Right atrium auricular region (tissue), 2 donors: ENCODE measurements around the gene STARD8. TPM values are rescaled to one million over a fixed set of nuclear protein-coding genes. Genes with fewer than 3 reads are reported as not detected.

ENCODE experiments used
- DNase-seq: peaks from one replicate; pipeline ENCODE4 v3.0.0-alpha.2; 2019; ENCODE audit warnings: low spot score
- H3K27ac ChIP-seq, 2 donors: fragments of 200-600 bp; sonication (generic); 1 replicate in 1 of 2; 2 replicates in 1 of 2; pipeline ENCODE4 v1.5.1; 2016 to 2019
- H3K27me3 ChIP-seq, 2 donors: fragments of 200-600 bp; sonication (generic); one replicate each; pipeline versions ENCODE4 v1.5.1 to v1.6.0; 2017 to 2019
- H3K36me3 ChIP-seq: fragments of 200-600 bp; sonication (generic); one replicate; pipeline ENCODE4 v1.5.1; 2016
- H3K4me1 ChIP-seq, 2 donors: fragments of 200-600 bp; sonication (generic); one replicate each; pipeline versions ENCODE4 v1.5.1 to v1.6.0; 2017 to 2019
- H3K4me3 ChIP-seq, 2 donors: fragments of 200-600 bp; sonication (generic); 1 replicate in 1 of 2; 2 replicates in 1 of 2; pipeline ENCODE4 v1.5.1; 2017 to 2019; ENCODE audit warnings: mild to moderate bottlenecking in 1 of 2, moderate library complexity in 1 of 2
- H3K9me3 ChIP-seq, 2 donors: fragments of 200-600 bp; sonication (generic); one replicate each; pipeline ENCODE4 v1.5.1; 2019
- total RNA-seq, 2 donors: library from RNA; depleted of rRNA; stranded (reverse); fragments of >200 nt; gene quantifications; one replicate each; pipeline ENCODE4 v1.1.0, GENCODE V29; 2016
- TF ChIP-seq, protein P1 (sequence below), 2 donors: fragments of 200-600 bp; sonication (generic); IDR thresholded peaks; one replicate each; pipeline ENCODE4 v1.5.1; 2019; ENCODE audit warnings: antibody characterized with exemption in 2 of 2

Gene STARD8
- total RNA-seq, 2 donors from 2014 or later, result 8.3 to 14.6 TPM

DNA sequence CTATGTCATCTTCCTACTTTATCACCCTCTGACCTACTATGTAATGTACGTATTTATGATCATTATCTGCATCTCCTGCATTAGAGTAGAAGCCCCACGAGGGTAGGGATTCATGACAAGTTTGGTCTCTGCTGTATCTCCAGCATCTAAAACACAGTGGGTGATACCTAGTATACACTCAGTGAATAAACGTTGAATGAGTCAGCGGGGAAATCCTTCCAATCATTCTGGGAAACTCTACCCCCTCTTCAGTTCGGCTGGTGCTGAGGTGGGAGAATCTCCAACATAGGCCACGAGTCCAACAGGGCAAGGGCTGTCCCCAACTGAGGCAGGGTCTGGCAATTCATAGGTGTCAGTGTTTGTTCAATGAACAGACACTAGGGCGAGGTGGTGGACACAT lies 106.9 kb downstream of the STARD8 start:
- H3K27ac ChIP-seq, result no peak overlapping the region
- no peak overlapping the region for H3K4me3 ChIP-seq

DNA sequence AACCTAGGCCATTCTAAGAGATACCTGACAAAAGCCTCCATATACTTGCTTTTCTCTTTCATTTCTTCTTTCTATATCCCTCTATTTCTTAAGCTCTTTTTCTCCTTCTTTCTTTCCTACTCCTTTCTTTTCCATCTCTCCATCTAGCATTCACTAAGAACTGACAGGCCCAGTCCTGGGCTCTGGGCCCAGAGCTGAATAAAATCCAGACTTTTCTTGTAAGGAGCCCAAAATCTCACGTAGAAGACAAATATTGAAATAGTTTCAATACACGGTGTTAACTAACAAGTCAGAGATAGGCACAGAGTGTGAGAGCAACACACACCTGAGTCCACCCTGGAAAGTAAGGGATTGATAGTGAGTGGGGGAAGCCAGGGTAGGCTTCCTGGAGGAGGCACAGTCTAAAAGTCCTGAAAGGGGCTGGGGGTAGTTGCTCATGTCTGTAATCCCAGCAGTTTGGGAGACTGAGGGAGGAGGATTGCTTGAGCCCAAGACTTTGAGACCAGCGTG lies 108.2 kb downstream of the STARD8 start:
- H3K4me3 ChIP-seq, result no peak overlapping the region
- H3K27me3 ChIP-seq, result no peaks in the 10 kb centered on the region
- H3K36me3 ChIP-seq, result no peaks in the 10 kb centered on the region
- TF ChIP-seq, protein P1, sequence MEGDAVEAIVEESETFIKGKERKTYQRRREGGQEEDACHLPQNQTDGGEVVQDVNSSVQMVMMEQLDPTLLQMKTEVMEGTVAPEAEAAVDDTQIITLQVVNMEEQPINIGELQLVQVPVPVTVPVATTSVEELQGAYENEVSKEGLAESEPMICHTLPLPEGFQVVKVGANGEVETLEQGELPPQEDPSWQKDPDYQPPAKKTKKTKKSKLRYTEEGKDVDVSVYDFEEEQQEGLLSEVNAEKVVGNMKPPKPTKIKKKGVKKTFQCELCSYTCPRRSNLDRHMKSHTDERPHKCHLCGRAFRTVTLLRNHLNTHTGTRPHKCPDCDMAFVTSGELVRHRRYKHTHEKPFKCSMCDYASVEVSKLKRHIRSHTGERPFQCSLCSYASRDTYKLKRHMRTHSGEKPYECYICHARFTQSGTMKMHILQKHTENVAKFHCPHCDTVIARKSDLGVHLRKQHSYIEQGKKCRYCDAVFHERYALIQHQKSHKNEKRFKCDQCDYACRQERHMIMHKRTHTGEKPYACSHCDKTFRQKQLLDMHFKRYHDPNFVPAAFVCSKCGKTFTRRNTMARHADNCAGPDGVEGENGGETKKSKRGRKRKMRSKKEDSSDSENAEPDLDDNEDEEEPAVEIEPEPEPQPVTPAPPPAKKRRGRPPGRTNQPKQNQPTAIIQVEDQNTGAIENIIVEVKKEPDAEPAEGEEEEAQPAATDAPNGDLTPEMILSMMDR (IDR thresholded peaks at IDR 0.05), result no peak
- peak; percentile 23 for DNase-seq
- no peaks in the 10 kb centered on the region for H3K4me1 ChIP-seq
- no peak overlapping the region for H3K27ac ChIP-seq
- H3K9me3 ChIP-seq, result no peaks in the 10 kb centered on the region

More for the DNA sequence above, 106.9 kb downstream of the STARD8 start:
- Histone ChIP-seq H3K9me3 (no peaks in the 10 kb centered on the region), H3K27me3 (no peaks in the 10 kb centered on the region), H3K4me1 (no peaks in the 10 kb centered on the region), H3K36me3 (no peaks in the 10 kb centered on the region)
- peak; percentile 26 for DNase-seq
- TF ChIP-seq, protein P1 (IDR thresholded peaks at IDR 0.05), result no peak

DNA sequence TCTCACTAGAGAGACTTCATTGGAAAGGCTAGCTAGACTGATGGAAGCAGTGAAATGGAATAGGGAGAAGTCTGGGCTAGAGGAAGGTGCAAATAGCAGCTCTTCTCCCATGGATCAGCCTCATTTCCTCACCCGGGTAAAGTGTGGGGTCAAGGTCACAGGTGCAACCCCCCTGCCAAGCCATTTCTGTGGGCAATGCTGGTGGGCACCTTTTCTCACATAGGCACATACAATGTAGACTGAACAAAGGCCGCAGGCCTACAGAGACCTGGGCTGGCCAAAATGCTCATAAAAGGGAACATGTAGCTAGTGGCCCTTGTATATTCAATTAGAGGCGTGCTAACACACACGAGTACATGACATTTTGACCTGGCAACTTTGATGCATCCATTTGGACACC lies 109.9 kb downstream of the STARD8 start:
- no peak overlapping the region for H3K4me3 ChIP-seq
- TF ChIP-seq, protein P1 (IDR thresholded peaks at IDR 0.05), result no peak
- H3K36me3 ChIP-seq, result no peaks in the 10 kb centered on the region
- peak; percentile 32 for DNase-seq
- no peaks in the 10 kb centered on the region for H3K4me1 ChIP-seq
- no peaks in the 10 kb centered on the region for H3K9me3 ChIP-seq
- H3K27ac ChIP-seq, result no peak overlapping the region
- no peaks in the 10 kb centered on the region for H3K27me3 ChIP-seq

DNA sequence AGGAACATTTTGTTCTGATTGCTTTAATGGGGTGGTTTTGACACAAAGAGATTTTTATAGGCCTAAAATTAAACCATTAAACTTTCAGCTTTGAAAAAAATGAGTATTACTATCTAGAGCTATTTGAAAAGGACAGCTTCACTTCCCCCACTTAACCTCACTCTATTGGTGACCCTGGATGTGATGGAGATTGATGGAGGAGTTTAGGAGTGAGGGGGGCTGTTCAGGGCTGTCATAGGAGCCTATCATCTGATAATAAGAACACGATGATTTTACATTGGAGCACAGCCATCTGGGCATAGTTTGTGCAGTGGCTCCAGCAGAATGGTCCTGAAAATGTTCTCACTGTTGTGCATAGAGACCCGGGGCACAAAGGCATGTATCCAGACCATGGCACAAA lies 110.3 kb downstream of the STARD8 start:
- Histone ChIP-seq H3K4me3 (no peak overlapping the region), H3K27me3 (no peaks in the 10 kb centered on the region), H3K9me3 (no peaks in the 10 kb centered on the region), H3K4me1 (no peaks in the 10 kb centered on the region), H3K36me3 (no peaks in the 10 kb centered on the region), H3K27ac (no peak overlapping the region)
- TF ChIP-seq, protein P1 (IDR thresholded peaks at IDR 0.05), result no peak
- DNase-seq, result peak; percentile 26

DNA sequence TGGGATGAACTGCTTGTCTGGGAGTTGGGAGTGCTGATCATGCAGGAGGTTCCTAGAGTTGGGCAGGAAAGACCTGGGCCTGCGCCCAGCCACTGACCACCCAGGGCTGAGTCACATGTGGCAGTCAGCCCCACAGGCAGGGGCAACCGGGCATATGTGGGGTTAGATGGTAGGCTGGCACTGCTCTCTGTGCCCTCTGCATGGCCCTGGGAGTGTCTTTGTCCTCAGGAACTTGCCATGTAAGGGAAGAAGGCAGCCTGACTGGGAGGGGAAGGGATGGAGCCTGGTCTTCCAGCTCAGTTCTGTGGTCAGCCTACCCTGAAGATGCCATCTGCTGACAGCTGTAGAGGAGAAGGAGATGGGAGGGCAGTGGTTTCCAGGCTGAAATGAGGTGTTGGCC lies 111.2 kb downstream of the STARD8 start:
- no peaks in the 10 kb centered on the region for H3K4me1 ChIP-seq
- no peak overlapping the region for H3K27ac ChIP-seq
- TF ChIP-seq, protein P1 (IDR thresholded peaks at IDR 0.05), result no peak
- H3K36me3 ChIP-seq, result no peaks in the 10 kb centered on the region
- no peaks in the 10 kb centered on the region for H3K9me3 ChIP-seq
- H3K4me3 ChIP-seq, result no peak overlapping the region
- peak; percentile 40 for DNase-seq
- H3K27me3 ChIP-seq, result no peaks in the 10 kb centered on the region

DNA sequence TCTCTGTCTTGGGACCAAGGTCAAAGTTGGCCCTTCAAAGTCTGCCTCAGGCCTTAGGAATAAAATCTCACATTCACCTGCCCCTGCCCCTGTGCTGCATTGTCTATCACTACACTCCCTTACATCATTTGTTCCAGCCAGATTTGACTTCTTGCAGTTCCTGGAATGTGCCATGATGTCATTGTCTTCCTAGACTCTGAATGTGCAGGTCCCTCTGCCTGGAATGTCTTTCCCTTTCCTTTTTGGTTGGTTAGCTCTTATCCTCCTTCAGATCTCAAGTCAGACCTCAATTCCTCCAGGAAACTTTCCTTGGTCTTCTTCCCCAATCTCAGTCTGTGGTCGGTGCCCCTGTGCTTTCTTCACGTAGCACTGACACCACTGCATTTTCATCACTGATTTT lies 113.6 kb downstream of the STARD8 start:
- peak; percentile 18 for DNase-seq
- Histone ChIP-seq H3K36me3 (no peaks in the 10 kb centered on the region), H3K9me3 (no peaks in the 10 kb centered on the region), H3K4me3 (no peak overlapping the region), H3K27me3 (no peaks in the 10 kb centered on the region), H3K27ac (no peak overlapping the region), H3K4me1 (no peaks in the 10 kb centered on the region)
- TF ChIP-seq, protein P1 (IDR thresholded peaks at IDR 0.05), result no peak
